ENCODE measurements around the gene ANKRD33B. TPM values are rescaled to one million over a fixed set of nuclear protein-coding genes. Genes with fewer than 3 reads are reported as not detected.
A peak's percentile ranks its signal among the peaks of the same experiment; 100 is the strongest.

ANKRD33B gene
- total and polyA plus RNA-seq, 9 of the 15 experiments (the other 6 are each of a cell fraction or from before 2014, with no cell fraction given), result 0.10 to 1.7 (median 0.40) TPM

GRCh38 chr5:10590226-10590999 is 26.5 kb downstream of the ANKRD33B start:
- WGBS (ENCODE audit: insufficient coverage, low coverage, missing lambda C conversion rate), result 58% methylated on average over 13 of the region's 13 CpGs
- peaks cover 3% of the 10 kb centered on the region for H3K9me1 ChIP-seq (ENCODE audit: control insufficient read depth, insufficient read depth, low read length)
- ATAC-seq, result peak; percentile 57
- BruUV-seq (replicated peaks), result no TSS peak
- no peaks in the 10 kb centered on the region for H3K36me3 ChIP-seq (ENCODE audit: control insufficient read depth, insufficient read depth, low read length)
- peak overlapping the region; percentile 32; the same call in 1 of the 2 replicates for H3K4me2 ChIP-seq (ENCODE audit: insufficient read depth, low read length)
- H2AFZ ChIP-seq (ENCODE audit: low read depth, low read length), result peak overlapping the region; percentile 73
- DNase-seq (ENCODE audit: extremely low read depth in 1 of 4, low spot score in 3 of 4), result peak; percentile 38 to 74 (median 56)
- H3K9ac ChIP-seq (ENCODE audit: insufficient read depth in 1 of 2, low read depth in 2 of 2, low read length in 2 of 2), result peak overlapping the region; percentile 40 to 53; a peak in 3 of 4 replicates
- FAIRE-seq, result peak; percentile 78
- no peaks in the 10 kb centered on the region for H3K79me2 ChIP-seq (ENCODE audit: control insufficient read depth, insufficient read depth, low read length)
- ChIA-PET POLR2A (interaction anchor here (0.6 to 2.0 kb wide), 8 partner anchors 11 to 279 kb away, joined by 3 to 8 read pairs (median 4); no protein-coding TSS in a partner anchor), CTCF (ENCODE audit: low intra/inter-chr PET ratio) (no interaction called here)
- H3K27ac ChIP-seq (ENCODE audit: extremely low read depth, low read depth, low read length), result peak overlapping the region; percentile 72
- intact Hi-C loops (cut with micrococcal nuclease), result no loop called here
- H3K4me3 ChIP-seq, result no peak overlapping the region; the same call in 1 of the 2 replicates
- H3K9me3 ChIP-seq (replicated peaks; ENCODE audit: control insufficient read depth, insufficient read depth, low read depth, low read length), result no peaks in the 10 kb centered on the region
- H4K20me1 ChIP-seq (replicated peaks; ENCODE audit: control insufficient read depth, insufficient read depth, low read length), result no peaks in the 10 kb centered on the region
- H3K4me1 ChIP-seq (replicated peaks in 1 of 2; ENCODE audit: control insufficient read depth in 2 of 2, insufficient read depth in 2 of 2, low read length in 2 of 2), result peaks cover 41 to 43% of the 10 kb centered on the region in 2 experiments
- in situ Hi-C loops (cut with MboI), result no loop called here
- no peaks in the 10 kb centered on the region for H3K27me3 ChIP-seq (ENCODE audit: control insufficient read depth in 2 of 2, insufficient read depth in 2 of 2, low read length in 2 of 2)
- TF ChIP-seq BRD4 (IDR thresholded peaks at IDR 0.05), result no peak
- TF ChIP-seq NCOR1 (IDR thresholded peaks at IDR 0.05), result peak; percentile 76
- TF ChIP-seq SRSF9 (IDR thresholded peaks at IDR 0.05; ENCODE audit: borderline replicate concordance, low read depth, low read length), result no peak
- TF ChIP-seq NR2F6 (CRISPR knock-in tag; IDR thresholded peaks at IDR 0.05), result no peak
- peak; percentile 56; the same call in 1 of the 2 replicates for TF ChIP-seq ZNF395 (CRISPR knock-in tag; IDR thresholded peaks at IDR 0.05)
- no peak for TF ChIP-seq CHCHD3 (CRISPR knock-in tag; IDR thresholded peaks at IDR 0.05)
- peak; percentile 54 for TF ChIP-seq TCF3 (CRISPR knock-in tag; IDR thresholded peaks at IDR 0.05)
- TF ChIP-seq ZNF764 (CRISPR knock-in tag; IDR thresholded peaks at IDR 0.05; ENCODE audit: low read depth), result no peak
- no peak for TF ChIP-seq PPARD (CRISPR knock-in tag; IDR thresholded peaks at IDR 0.05)
- TF ChIP-seq MTA2 (IDR thresholded peaks at IDR 0.05; ENCODE audit: low read depth), result 0 out of 2 replicates have a peak, but pooled peaks have one; percentile 27
- TF ChIP-seq SOX6 (IDR thresholded peaks at IDR 0.05), result peak; percentile 27; the same call in 1 of the 2 replicates
- TF ChIP-seq ZNF766 (CRISPR knock-in tag; conservative IDR thresholded peaks at IDR 0.05), result peak; percentile 69
- peak; percentile 71 for TF ChIP-seq TAL1 (IDR thresholded peaks at IDR 0.05)

Measured in K562 (cell line).